Breast epithelium (tissue), 3 donors: ENCODE results near the gene UBE4A.

Source experiments
- POLR2A ChIP-seq: fragments of 450-650 bp; IDR thresholded peaks from one replicate; pipeline ENCODE4 v1.6.1; 2016; ENCODE audit warnings: antibody characterized with exemption, mild to moderate bottlenecking, moderate library complexity
- TF ChIP-seq, protein P1 (sequence below), 3 donors: fragments of 450-650 bp; IDR thresholded peaks; one replicate each; pipeline ENCODE4 v1.5.1; 2016 to 2017; ENCODE audit warnings: antibody characterized with exemption in 3 of 3, mild to moderate bottlenecking in 3 of 3, moderate library complexity in 3 of 3

- TF ChIP-seq, protein P1, sequence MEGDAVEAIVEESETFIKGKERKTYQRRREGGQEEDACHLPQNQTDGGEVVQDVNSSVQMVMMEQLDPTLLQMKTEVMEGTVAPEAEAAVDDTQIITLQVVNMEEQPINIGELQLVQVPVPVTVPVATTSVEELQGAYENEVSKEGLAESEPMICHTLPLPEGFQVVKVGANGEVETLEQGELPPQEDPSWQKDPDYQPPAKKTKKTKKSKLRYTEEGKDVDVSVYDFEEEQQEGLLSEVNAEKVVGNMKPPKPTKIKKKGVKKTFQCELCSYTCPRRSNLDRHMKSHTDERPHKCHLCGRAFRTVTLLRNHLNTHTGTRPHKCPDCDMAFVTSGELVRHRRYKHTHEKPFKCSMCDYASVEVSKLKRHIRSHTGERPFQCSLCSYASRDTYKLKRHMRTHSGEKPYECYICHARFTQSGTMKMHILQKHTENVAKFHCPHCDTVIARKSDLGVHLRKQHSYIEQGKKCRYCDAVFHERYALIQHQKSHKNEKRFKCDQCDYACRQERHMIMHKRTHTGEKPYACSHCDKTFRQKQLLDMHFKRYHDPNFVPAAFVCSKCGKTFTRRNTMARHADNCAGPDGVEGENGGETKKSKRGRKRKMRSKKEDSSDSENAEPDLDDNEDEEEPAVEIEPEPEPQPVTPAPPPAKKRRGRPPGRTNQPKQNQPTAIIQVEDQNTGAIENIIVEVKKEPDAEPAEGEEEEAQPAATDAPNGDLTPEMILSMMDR (IDR thresholded peaks at IDR 0.05) = no peak
- TF ChIP-seq POLR2A = no peak
These were observed 23.6 kb downstream of the UBE4A start for GRCh38 chr11:118382954-118383353.
